H1 (cell line): ENCODE data around the gene DENND5B. TPM values are rescaled to one million over a fixed set of nuclear protein-coding genes. Genes with fewer than 3 reads are reported as not detected.

Experiments used
- BCL11A ChIP-seq, 2 experiments: IDR thresholded peaks; one replicate each; pipeline ENCODE4 v1.6.1; 2011; ENCODE audit warnings: low read depth in 2 of 2, low read length in 2 of 2, mild to moderate bottlenecking in 2 of 2
- BRCA1 ChIP-seq: IDR thresholded peaks from 2 replicates; pipeline ENCODE4 v1.6.1; 2012; ENCODE audit warnings: low read depth, low read length, improper control_type of control experiment
- CBX8 ChIP-seq: fragments of 300-800, 300-1000 bp; sonication (generic); IDR thresholded peaks from 2 replicates; pipeline ENCODE4 v1.7.1; 2016; ENCODE audit warnings: low read depth, low read length, borderline replicate concordance
- CREB1 ChIP-seq: IDR thresholded peaks from 2 replicates; pipeline ENCODE4 v1.6.1; 2012; ENCODE audit warnings: inconsistent platforms
- CTBP2 ChIP-seq: IDR thresholded peaks from 2 replicates; pipeline ENCODE4 v1.7.0; 2011; ENCODE audit warnings: borderline replicate concordance, mild to moderate bottlenecking, moderate library complexity, mixed read lengths, low read length; ENCODE audit not compliant: insufficient read depth, insufficient read length
- EP300 ChIP-seq, 2 experiments: IDR thresholded peaks; 1 replicate in 1 of 2; 2 replicates in 1 of 2; pipeline ENCODE4 v1.6.1; 2011 to 2012; ENCODE audit warnings: low read depth in 2 of 2, low read length in 2 of 2, mild to moderate bottlenecking in 2 of 2, borderline replicate concordance in 1 of 2, inconsistent platforms in 1 of 2, moderate library complexity in 1 of 2
- HDAC6 ChIP-seq: IDR thresholded peaks from one replicate; pipeline ENCODE4 v1.7.1; 2012; ENCODE audit warnings: low read depth, mild to moderate bottlenecking, inconsistent platforms, low read length, moderate library complexity
- JUND ChIP-seq: IDR thresholded peaks from 2 replicates; pipeline ENCODE4 v1.6.1; 2011; ENCODE audit warnings: mild to moderate bottlenecking, improper control_type of control experiment, low read length
- KDM1A ChIP-seq: fragments of 200-600, 300-600 bp; sonication (generic); IDR thresholded peaks from 2 replicates; pipeline ENCODE4 v1.7.1; 2016; ENCODE audit warnings: mild to moderate bottlenecking, low read length, borderline replicate concordance
- KDM4A ChIP-seq: IDR thresholded peaks from one replicate; pipeline ENCODE4 v1.7.1; 2012; ENCODE audit warnings: low read depth, mild to moderate bottlenecking, moderate library complexity, low read length, inconsistent platforms; ENCODE audit not compliant: severe bottlenecking
- NANOG ChIP-seq: IDR thresholded peaks from 2 replicates; pipeline ENCODE4 v1.6.1; 2011; ENCODE audit warnings: low read length, low read depth, mild to moderate bottlenecking, inconsistent platforms; ENCODE audit not compliant: insufficient read depth, poor library complexity, severe bottlenecking
- POLR2A ChIP-seq, 2 experiments: IDR thresholded peaks; 1 replicate in 1 of 2; 2 replicates in 1 of 2; pipeline ENCODE4 v1.6.1; 2011; ENCODE audit warnings: low read depth in 2 of 2, low read length in 2 of 2, mild to moderate bottlenecking in 2 of 2; ENCODE audit errors: control extremely low read depth in 1 of 2
- RBBP5 ChIP-seq: IDR thresholded peaks from 2 replicates; pipeline ENCODE4 v1.7.1; 2012; ENCODE audit warnings: low read depth, mild to moderate bottlenecking, inconsistent platforms, low read length, moderate library complexity, borderline replicate concordance
- RNF2 ChIP-seq: fragments of 200-900, 300-1000 bp; sonication (generic); IDR thresholded peaks from 2 replicates; pipeline ENCODE4 v1.7.1; 2016; ENCODE audit warnings: borderline replicate concordance, low read depth, mild to moderate bottlenecking, antibody characterized with exemption, low read length; ENCODE audit not compliant: poor library complexity, severe bottlenecking; ENCODE audit errors: missing control alignments
- RXRA ChIP-seq: IDR thresholded peaks from 2 replicates; pipeline ENCODE4 v1.6.1; 2011; ENCODE audit warnings: low read depth, mild to moderate bottlenecking, low read length, moderate library complexity; ENCODE audit not compliant: insufficient read depth
- SP1 ChIP-seq: IDR thresholded peaks from 2 replicates; pipeline ENCODE4 v1.6.1; 2011; ENCODE audit warnings: low read depth, low read length
- TAF1 ChIP-seq: IDR thresholded peaks from 2 replicates; pipeline ENCODE4 v1.6.1; 2011; ENCODE audit warnings: mild to moderate bottlenecking, low read depth, low read length
- TAF7 ChIP-seq: optimal IDR thresholded peaks from 2 replicates; pipeline ENCODE3; 2011; ENCODE audit warnings: low read depth, mild to moderate bottlenecking, inconsistent platforms, low read length, moderate library complexity, borderline replicate concordance
- TBP ChIP-seq: IDR thresholded peaks from 2 replicates; pipeline ENCODE4 v1.6.1; 2011; ENCODE audit warnings: low read depth, low read length, improper control_type of control experiment
- TEAD4 ChIP-seq: IDR thresholded peaks from 2 replicates; pipeline ENCODE4 v1.6.1; 2012; ENCODE audit warnings: low read depth, low read length, inconsistent platforms, mixed read lengths
- ZNF274 ChIP-seq: IDR thresholded peaks from 2 replicates; pipeline ENCODE4 v1.7.0; 2012; ENCODE audit warnings: low read length, borderline replicate concordance; ENCODE audit errors: extremely low read depth
- polyA plus RNA-seq, 7 experiments: library from polyadenylated mRNA; depleted of rRNA in 3 of 7; stranded (reverse) in 5 of 7; unstranded in 2 of 7; fragments of >200 nt in 5 of 7; fragments of 200-250 nt in 2 of 7; gene quantifications; 1 replicate in 5 of 7; 2 replicates in 1 of 7; 4 replicates in 1 of 7; pipeline versions ENCODE4 v1.2.1 to v1.2.3, GENCODE V29; 2011 to 2013; ENCODE audit warnings: missing spikeins in 2 of 7, mixed read lengths in 2 of 7
- total RNA-seq: library from RNA; stranded (reverse); fragmentation: NEBNext Ultra II Directional; extraction: Animal tissue kit (Norgen Biotek cat#: 25700); gene quantifications from 2 replicates; pipeline ENCODE4 v1.2.1, GENCODE V29; 2021
- TF ChIP-seq, protein P1 (sequence below): IDR thresholded peaks from 2 replicates; pipeline ENCODE4 v1.6.1; 2012; ENCODE audit warnings: inconsistent platforms
- TF ChIP-seq, protein P2 (sequence below): IDR thresholded peaks from 2 replicates; pipeline ENCODE4 v1.6.1; 2011; ENCODE audit warnings: low read depth, mild to moderate bottlenecking, low read length; ENCODE audit not compliant: insufficient read depth

DENND5B gene
- total and polyA plus RNA-seq, 2 of the 8 experiments (the other 6 are each of a cell fraction or from before 2014, with no cell fraction given): 13.4 to 20.2 TPM

DNA sequence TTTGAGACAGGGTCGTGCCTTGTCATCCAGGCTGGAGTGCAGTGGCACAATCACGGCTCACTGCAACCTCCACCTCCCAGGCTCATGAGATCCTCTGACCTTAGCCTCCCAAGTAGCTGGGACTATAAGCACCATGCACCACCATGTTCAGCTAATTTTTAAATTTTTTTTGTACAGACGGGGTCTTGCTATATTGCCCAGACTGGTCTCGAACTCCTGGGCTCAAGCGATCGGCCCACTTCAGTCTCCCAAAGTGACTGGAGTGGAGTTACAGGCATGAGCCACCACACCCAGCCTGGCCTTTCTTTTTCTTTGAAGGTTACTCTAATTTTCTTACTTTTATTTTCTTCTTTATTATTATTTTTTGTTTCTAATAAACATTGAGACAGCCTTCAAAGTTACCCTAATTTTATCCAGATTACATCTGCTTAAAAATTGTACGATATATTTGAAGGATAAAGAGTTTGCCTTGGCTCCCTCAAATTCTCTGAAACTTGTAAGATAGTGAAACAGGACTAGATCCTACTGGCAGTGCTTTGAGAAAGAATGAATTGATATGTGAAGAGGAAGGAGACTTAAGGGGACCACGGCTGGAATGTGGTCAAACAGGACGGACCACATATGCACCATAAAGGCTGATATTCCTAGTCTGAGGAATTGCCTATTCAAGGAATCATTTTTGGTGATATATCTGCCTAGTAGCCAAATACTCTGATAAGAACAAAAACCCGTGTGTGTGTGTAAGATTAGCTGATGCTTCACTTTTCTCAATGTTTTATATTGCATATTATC lies 250.9 kb downstream of the DENND5B start (continued):
- TF ChIP-seq TBP (peak; percentile 50), JUND (no peak; the same call in 1 of the 2 replicates), NANOG (no peak), EP300 (IDR thresholded peaks at IDR 0.05; ENCODE audit: borderline replicate concordance in 1 of 2, low read depth in 2 of 2, low read length in 2 of 2) (peak in 1 of 2 experiments; percentile 76; a peak in 1 of 3 replicates), BCL11A (IDR thresholded peaks at IDR 0.05; ENCODE audit: low read depth in 2 of 2, low read length in 2 of 2) (peak in 1 of 2 experiments; percentile 70), KDM1A (no peak), CREB1 (no peak), RBBP5 (no peak), TAF7 (no peak), TAF1 (peak; percentile 39; the same call in 1 of the 2 replicates), ZNF274 (no peak), RXRA (no peak), HDAC6 (no peak), CTBP2 (no peak), CBX8 (no peak), KDM4A (no peak), TEAD4 (peak; percentile 99), BRCA1 (no peak), RNF2 (no peak), POLR2A (IDR thresholded peaks at IDR 0.05; ENCODE audit: control extremely low read depth in 1 of 2, low read depth in 2 of 2, low read length in 2 of 2) (no peak), SP1 (peak; percentile 97)
- TF ChIP-seq, protein P1, sequence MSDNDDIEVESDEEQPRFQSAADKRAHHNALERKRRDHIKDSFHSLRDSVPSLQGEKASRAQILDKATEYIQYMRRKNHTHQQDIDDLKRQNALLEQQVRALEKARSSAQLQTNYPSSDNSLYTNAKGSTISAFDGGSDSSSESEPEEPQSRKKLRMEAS: no peak
- TF ChIP-seq, protein P2, sequence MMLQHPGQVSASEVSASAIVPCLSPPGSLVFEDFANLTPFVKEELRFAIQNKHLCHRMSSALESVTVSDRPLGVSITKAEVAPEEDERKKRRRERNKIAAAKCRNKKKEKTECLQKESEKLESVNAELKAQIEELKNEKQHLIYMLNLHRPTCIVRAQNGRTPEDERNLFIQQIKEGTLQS: no peak
